ENCODE data around the gene NCKIPSD.

Gene NCKIPSD

GRCh38 chr3:48679411-48680391, 6.0 kb downstream of the NCKIPSD start:
- no peak for FAIRE-seq
- no peak for DNase-seq (ENCODE audit: low spot score)

GRCh38 chr3:48678566-48679380, 6.9 kb downstream of the NCKIPSD start:
- no peak for DNase-seq (ENCODE audit: low spot score)
- no peak for FAIRE-seq

GRCh38 chr3:48678056-48678455, 7.7 kb downstream of the NCKIPSD start:
- DNase-seq (ENCODE audit: low spot score) (no peak), FAIRE-seq (no peak)

GRCh38 chr3:48674505-48674904, 11.2 kb downstream of the NCKIPSD start:
- FAIRE-seq (no peak), DNase-seq (ENCODE audit: low spot score) (no peak)

GRCh38 chr3:48672522-48672921, 13.2 kb downstream of the NCKIPSD start:
- FAIRE-seq: no peak

GRCh38 chr3:48664929-48665328, 20.8 kb downstream of the NCKIPSD start:
- FAIRE-seq (no peak), DNase-seq (ENCODE audit: low spot score) (no peak)

More at GRCh38 chr3:48672522-48672921, 13.2 kb downstream of the NCKIPSD start:
- no peak for DNase-seq (ENCODE audit: low spot score)

- no peak for FAIRE-seq
Observed at GRCh38 chr3:48664313-48664644, 21.4 kb downstream of the NCKIPSD start.

GRCh38 chr3:48663489-48664312, 22.0 kb downstream of the NCKIPSD start:
- DNase-seq (ENCODE audit: low spot score) (peak; percentile 90), FAIRE-seq (peak; percentile 84)

More at GRCh38 chr3:48664313-48664644, 21.4 kb downstream of the NCKIPSD start:
- DNase-seq (ENCODE audit: low spot score): no peak

- FAIRE-seq: no peak
- DNase-seq (ENCODE audit: low spot score): peak; percentile 4
Observed at GRCh38 chr3:48662753-48663488, 22.8 kb downstream of the NCKIPSD start, which contains the start of gene CELSR3. CELSR3 (minus strand) TSS chr3:48662886; CDS start chr3:48662634, 252 bp downstream.

- DNase-seq (ENCODE audit: low spot score): no peak
Observed at GRCh38 chr3:48662145-48662752, 23.5 kb downstream of the NCKIPSD start.

GRCh38 chr3:48661501-48662144, 24.1 kb downstream of the NCKIPSD start:
- no peak for DNase-seq (ENCODE audit: low spot score)
- FAIRE-seq: no peak

More at GRCh38 chr3:48662145-48662752, 23.5 kb downstream of the NCKIPSD start:
- no peak for FAIRE-seq

- DNase-seq (ENCODE audit: low spot score) (no peak), FAIRE-seq (no peak)
Observed at GRCh38 chr3:48660800-48661400, 24.8 kb downstream of the NCKIPSD start.

- FAIRE-seq: no peak
- DNase-seq (ENCODE audit: low spot score): no peak
Observed at GRCh38 chr3:48656841-48657281, 28.9 kb downstream of the NCKIPSD start.

GRCh38 chr3:48656061-48656840, 29.5 kb downstream of the NCKIPSD start:
- no peak for FAIRE-seq
- peak; percentile 20 for DNase-seq (ENCODE audit: low spot score)

GRCh38 chr3:48655606-48656005, 30.1 kb downstream of the NCKIPSD start:
- FAIRE-seq (no peak), DNase-seq (ENCODE audit: low spot score) (no peak)

GRCh38 chr3:48655063-48655462, 30.7 kb downstream of the NCKIPSD start:
- FAIRE-seq: no peak
- DNase-seq (ENCODE audit: low spot score): no peak

- FAIRE-seq: no peak
- no peak for DNase-seq (ENCODE audit: low spot score)
Observed at GRCh38 chr3:48652923-48653715, 32.6 kb downstream of the NCKIPSD start.

Measured in RCC 7860 (cell line).